ENCODE data around the gene GATB.
"Not testable (repeated sequence)": the region's sequence is repeated elsewhere in the genome, so short reads cannot be mapped to it uniquely, and the experiment has no call there.

GATB gene

DNA sequence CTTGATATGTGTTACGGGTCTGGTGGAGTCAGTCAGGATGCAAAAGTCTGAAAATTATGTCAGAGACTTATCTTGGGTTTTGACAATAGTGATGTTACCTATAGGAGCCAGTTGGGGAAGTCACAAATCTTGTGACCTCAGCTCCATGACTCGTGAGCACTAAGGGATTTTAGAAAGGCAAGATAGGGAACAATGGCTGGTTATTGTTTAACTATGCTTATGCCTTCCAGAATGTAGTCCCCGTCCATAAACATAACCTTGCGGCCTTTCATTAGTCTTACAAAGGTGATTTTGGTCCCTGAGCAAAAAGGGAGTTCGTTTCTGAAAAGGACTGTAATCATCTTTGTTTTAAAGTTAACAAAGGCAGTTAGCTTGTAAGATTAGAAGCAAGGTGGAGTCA lies 23.9 kb upstream of the GATB start:
- no peak for DNase-seq

DNA sequence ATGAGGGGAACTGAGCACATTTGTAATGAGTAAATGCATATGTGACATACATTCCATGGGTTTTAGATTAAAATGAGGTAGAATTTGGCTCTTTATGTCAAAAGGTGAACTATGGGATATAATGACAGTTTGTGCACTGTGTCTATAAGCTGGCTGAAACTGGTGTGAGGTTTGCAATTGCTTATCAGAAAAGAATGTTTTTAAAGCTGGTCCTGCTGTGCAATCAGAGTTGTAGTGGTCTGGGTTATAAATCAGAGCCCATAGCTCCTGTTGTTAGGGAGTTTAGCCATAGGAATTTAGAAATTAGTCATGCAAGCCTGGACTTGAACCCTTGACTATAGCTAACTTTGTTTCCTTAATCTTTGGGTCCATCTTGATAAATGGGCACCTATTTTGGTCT lies 23.1 kb upstream of the GATB start:
- no peak for DNase-seq

DNA sequence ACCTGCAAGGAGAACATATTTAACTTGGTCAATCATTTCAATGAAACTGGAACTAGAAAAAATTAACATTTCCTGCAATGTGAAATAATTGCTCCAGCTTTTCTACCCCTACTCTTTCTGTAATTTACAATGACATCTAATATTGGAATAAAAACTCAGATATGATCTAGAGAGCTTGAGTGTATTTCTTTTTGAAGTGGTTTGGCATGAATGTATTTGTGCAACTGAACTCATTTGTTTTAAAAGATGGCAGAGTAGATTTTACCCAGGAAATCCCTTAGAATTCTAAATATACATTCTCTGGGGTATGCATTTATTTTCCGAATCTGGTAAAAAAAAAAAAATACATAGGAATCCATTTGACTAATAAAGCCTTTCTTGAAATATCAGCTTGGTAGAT lies 21.5 kb upstream of the GATB start:
- DNase-seq = no peak

DNA sequence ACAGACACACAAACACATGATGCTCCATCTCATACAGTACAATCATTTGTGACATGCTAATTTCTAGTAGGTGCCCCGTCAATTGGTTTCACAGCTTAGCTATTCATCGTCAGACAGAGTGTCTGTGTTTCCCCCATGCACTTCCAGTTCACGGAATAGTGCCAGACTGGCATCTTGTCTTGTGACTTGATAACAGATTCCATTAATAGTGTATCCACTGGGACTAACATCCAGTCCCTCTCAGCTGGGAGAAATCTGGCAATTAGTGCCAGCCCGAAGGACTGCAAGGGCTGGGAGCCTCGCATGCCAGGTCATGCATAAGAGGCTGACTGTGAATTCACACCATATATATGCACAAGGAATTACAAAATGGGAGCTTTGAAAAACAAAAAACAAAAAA lies 20.2 kb upstream of the GATB start:
- no peak for DNase-seq

DNA sequence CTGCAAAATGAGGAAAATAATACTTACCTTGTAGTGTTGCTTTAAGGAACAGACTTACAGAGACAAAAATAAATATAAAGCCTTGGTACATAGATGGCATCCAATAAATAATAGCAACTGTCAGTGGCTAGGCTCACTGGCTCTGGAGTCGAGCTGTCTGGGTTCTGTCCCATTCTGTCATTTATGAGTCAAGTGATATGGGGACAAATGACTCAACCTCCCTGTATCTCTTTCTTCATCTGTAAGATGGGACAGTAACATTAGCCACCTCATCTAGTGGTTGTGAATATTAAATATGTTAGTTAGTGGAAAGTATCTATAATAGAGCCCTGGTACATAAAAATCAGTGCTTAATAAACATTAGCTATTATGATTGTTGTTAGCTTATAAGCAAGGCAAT lies 16.7 kb upstream of the GATB start:
- no peak for DNase-seq

DNA sequence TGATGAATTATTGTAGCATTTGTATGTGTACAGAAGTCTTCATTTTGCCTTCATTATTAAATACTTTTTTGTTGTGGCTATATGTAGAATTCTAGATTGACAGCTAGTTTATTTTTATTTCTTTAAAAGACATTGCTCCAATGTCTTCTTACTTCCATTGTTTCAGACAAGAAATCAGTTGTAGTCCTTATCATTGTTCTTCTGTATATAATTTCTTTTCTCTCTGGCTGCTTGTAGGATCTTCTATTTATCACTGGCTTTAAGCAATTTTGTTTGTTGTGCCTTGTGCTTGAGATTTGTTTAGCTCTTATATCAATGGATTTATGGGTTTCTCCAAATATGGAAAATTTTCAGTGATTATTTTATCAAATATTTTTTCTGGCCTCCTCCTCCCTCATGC lies 13.5 kb upstream of the GATB start:
- no peak for DNase-seq

- DNase-seq = no peak
Observed at GRCh38 chr4:151772274-151772673, 11.5 kb upstream of the GATB start.

DNA sequence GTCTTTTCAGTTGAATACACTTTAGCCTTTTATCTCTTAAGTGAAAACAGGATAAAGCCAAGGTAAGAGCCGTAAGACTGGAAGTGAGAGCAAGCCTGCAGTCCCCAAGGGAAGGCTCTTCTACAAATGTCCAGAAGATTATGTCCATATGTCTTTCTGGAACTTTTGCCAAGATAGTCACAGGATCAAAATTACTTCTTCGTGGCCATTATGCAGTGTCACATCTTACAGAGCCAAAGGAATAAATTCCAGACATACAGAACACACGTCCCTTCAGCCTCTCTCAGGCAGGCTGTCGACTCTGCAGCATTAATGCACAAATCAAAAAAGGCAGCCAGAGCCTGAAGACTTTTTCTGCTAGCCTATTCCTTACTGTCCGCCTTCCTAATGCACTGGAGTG lies 10.9 kb upstream of the GATB start:
- DNase-seq = no peak

DNA sequence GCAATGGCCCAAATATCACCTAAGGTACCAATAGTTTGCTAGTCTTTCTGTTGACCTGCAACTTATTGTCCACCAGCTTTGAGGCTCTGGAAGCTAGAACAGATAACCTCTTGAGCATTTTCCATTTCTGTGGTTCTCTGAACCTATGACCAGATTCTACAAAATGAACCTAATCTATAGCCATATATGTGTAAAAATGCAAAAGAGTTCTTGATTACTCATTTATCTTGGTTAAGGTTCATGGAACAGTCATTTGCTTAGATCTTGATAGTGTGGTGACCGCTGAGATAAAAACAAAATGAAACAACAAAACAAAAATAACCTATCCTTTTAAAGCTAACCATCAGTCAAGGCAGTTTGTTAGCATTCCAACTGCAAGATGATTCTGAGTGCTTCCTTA lies 9.3 kb upstream of the GATB start:
- DNase-seq = no peak

DNA sequence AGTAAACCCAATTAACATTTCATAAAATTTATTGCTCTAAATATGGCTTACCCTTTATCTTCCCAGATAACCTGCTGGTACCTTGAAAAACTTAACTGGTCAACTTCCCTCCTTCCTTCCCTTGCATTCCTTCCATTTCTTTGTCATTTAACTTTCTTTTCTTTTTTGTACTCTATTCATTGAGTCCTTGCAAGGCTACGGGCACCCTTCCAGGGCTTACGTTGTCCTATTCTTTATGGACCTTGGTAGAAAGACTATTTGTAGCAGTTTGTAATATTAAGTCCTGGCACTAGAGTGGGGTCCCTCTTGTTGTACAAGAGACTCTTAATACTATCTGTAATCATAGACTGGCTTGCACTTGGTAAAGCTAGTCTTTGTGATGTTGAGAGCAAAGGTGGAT lies 8.0 kb upstream of the GATB start:
- DNase-seq = no peak

- no peak for DNase-seq
Observed at GRCh38 chr4:151766691-151767090, 5.9 kb upstream of the GATB start.

DNA sequence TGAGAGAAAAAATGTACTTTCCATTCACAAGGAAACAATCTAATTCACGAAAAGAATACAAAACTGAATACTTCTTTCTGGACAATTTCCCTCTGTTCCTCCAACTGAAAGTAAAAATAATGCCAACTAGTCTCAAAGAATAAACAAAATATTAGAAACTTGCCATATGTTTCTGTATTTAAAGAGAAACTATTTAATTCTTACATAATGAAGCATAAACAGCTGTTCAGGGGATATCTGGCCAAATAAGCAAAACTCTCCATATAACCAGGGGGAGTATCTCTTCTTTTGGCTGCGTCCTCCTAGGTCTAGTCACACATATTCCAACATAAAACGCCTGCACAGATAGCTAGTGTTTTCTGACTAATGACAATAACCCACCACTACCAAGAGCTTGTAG lies 805 bp downstream of the GATB start:
- no peak for DNase-seq

- no peak for DNase-seq
Observed at GRCh38 chr4:151753056-151753455, 7.8 kb downstream of the GATB start.

DNA sequence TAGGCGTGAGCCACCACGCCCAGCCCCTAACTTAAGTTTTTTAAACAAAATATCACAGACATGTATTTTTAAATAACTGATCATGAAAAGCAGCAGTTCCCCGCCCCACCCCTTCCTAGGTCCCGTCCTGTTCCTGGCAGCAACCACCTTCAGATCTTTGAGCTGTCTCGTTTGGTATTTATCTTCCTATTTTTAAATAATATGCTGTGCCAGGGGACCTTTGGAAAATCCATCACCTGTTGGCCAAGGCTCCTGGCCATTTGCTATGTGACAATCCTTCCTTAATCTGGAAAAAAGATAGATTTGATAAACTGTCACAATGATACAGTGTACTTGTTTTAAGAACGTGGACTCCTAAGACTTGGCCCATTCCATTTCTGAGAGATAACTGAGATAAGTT lies 10.7 kb downstream of the GATB start:
- no peak for DNase-seq

GRCh38 chr4:151745481-151746231 lies 15.2 kb downstream of the GATB start:
- no peak for DNase-seq

DNA sequence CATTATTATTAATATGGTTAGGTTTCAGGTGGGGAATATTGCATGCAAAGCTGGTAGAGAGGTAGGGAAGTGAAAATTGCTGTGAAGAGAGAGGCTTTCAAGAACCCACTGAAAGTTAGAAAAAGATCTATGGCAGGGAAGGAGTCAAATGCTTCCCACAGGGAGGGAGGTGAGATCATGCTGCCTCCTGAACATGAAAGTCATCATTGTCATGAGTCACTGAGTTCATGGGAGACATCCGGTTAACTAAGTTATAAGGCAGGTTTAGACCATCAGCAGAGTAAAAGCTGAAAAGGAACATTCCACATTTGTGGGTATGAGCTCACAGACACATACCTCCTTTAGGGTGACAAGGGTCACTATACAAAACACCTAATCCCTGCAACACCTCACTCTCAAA lies 16.2 kb downstream of the GATB start:
- no peak for DNase-seq

DNA sequence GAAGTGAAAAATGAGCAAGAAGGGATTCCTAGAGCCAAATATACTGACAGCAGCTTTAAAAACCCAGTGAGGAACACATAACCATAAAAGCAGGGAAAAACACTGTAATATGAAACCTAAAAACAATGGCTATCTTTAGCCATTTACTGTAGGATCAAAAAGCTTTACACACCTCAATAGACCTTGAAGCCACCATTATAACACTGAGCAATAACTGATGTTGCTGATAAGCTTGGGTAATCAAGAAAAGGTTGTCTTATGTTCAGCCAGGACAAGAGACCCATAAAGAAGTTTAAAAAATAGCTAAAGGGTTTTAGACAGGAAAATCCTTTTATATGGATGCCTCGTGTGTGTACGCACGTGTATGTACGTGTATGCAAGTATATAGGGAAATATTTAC lies 16.9 kb downstream of the GATB start:
- no peak for DNase-seq

DNA sequence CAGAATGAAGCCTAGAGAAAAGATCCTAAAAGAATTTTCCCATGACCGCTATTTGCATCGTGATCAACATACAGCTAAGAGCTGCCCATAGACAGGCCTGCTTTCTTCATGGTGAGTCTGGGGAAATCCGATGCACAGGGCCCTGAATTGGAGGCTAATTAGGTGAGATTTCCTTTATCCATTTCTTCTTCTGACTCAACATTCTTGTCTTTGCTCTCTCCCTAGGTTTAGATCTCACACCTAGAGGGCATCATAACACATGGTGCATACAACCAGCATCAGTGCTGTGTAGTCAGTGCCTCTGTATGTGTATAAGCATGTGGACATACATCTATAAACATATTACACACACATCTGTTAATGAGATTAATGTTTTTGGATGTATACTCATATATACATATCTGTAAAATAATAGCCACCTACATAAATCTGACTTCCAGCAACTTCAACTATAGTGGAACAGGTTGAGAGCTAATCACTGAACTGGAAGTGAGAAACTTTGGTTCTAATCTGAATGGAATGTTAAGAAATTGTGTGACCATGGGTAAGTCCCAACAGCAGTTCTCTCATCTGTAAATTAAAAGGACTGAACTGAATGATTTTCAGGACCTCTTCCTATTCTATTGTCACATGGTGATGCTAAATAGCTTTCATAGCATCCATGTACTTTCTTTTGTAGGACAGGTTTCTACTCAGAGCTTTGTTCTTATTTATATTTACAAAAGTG lies 17.5 kb downstream of the GATB start:
- DNase-seq = no peak

- DNase-seq = no peak
Observed at GRCh38 chr4:151738720-151739517, 21.9 kb downstream of the GATB start.

DNA sequence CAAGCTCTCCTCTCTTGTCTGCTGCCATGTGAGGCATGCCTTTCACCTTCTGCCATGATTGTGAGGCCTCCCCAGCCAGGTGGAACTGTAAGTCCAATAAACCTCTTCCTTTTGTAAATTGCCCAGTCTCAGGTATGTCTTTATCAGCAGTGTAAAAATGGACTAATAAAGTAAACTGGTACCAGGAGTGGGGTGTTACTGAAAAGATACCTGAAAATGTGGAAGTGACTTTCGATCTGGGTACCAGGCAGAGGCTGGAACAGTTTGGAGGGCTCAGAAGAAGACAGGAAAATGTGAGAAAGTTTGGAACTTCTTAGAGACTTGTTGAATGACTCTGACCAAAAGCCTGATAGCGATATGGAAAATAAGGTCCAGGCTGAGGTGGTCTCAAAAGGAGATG lies 24.0 kb downstream of the GATB start:
- DNase-seq = not testable (repeated sequence)

GRCh38 chr4:151736361-151736760 lies 24.4 kb downstream of the GATB start:
- DNase-seq = no peak

DNA sequence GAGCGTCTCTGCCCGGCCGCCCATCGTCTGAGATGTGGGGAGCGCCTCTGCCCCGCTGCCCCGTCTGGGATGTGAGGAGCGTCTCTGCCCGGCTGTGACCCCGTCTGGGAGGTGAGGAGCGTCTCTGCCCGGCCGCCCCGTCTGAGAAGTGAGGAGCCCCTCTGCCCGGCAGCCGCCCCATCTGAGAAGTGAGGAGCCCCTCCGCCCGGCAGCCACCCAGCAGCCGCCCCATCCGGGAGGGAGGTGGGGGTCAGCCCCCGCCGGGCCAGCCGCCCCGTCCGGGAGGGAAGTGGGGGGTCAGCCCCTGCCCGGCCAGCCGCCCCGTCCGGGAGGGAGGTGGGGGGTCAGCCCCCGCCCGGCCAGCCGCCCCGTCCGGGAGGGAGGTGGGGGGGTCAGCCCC lies 29.1 kb downstream of the GATB start:
- not testable (repeated sequence) for DNase-seq

- DNase-seq = no peak
Observed at GRCh38 chr4:151729731-151730559, 30.9 kb downstream of the GATB start.
